ENCODE measurements around the gene RGPD3. TPM values are rescaled to one million over a fixed set of nuclear protein-coding genes. Genes with fewer than 3 reads are reported as not detected.

The RGPD3 gene
- polyA plus RNA-seq, 1 donor from 2014 or later, result 0.74 TPM

DNA sequence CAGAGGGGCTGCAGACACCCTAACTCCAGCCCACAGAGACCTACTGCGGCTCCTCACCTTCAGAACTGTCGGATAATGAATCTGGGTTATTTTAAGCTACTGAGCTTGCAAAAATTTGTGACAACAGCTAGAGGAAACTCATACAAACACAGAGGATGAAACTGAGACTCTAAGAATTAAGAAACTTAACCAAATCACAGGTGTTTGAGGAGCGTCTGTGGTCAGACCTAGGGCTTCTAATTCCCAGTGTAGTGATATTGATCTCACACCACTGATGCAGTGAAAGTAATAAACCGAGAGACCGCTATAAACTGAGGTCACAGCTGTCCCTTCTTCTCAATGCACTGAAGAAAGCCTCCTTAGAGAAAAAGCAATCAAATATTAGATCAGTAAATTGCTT, 110.1 kb downstream of the RGPD3 start:
- no peak overlapping the region for H2AFZ ChIP-seq (ENCODE audit: low read depth, low read length)
- H3K9ac ChIP-seq (ENCODE audit: low read length), result no peak overlapping the region
- no peaks in the 10 kb centered on the region for H4K20me1 ChIP-seq (ENCODE audit: insufficient read depth)
- H3K27ac ChIP-seq (ENCODE audit: low read length), result no peak overlapping the region
- no peaks in the 10 kb centered on the region for H3K36me3 ChIP-seq (ENCODE audit: insufficient read depth, low read length)
- H3K79me2 ChIP-seq (replicated peaks; ENCODE audit: insufficient read depth, low read length), result no peaks in the 10 kb centered on the region
- H3K4me3 ChIP-seq (ENCODE audit: low read length), result no peak overlapping the region
- no peaks in the 10 kb centered on the region for H3F3A ChIP-seq (ENCODE audit: insufficient read depth, low read length, poor library complexity, severe bottlenecking)
- H3K27me3 ChIP-seq (ENCODE audit: insufficient read depth, low read depth, low read length), result no peaks in the 10 kb centered on the region
- no peaks in the 10 kb centered on the region for H3K9me3 ChIP-seq (ENCODE audit: low read length)
- H3K4me2 ChIP-seq (ENCODE audit: low read length), result no peak overlapping the region
- no peaks in the 10 kb centered on the region for H3K9me2 ChIP-seq (ENCODE audit: insufficient read depth, low read length)
- TF ChIP-seq RAD21 (conservative IDR thresholded peaks at IDR 0.05), result no peak
- TF ChIP-seq TAF1 (IDR thresholded peaks at IDR 0.05; ENCODE audit: low read depth), result no peak
- no peak for TF ChIP-seq POLR2AphosphoS5 (IDR thresholded peaks at IDR 0.05)
- TF ChIP-seq CTCF (IDR thresholded peaks at IDR 0.05; ENCODE audit: poor library complexity, severe bottlenecking), result no peak
- no peak for TF ChIP-seq EP300 (conservative IDR thresholded peaks at IDR 0.05; ENCODE audit: poor library complexity, severe bottlenecking)
- no peak for TF ChIP-seq MXI1 (conservative IDR thresholded peaks at IDR 0.05; ENCODE audit: poor library complexity, severe bottlenecking)
- TF ChIP-seq EZH2 (IDR thresholded peaks at IDR 0.05; ENCODE audit: borderline replicate concordance, insufficient read depth, low read length, poor library complexity, severe bottlenecking), result no peak
- TF ChIP-seq SMC3 (conservative IDR thresholded peaks at IDR 0.05; ENCODE audit: poor library complexity), result no peak
- TF ChIP-seq, protein P1, sequence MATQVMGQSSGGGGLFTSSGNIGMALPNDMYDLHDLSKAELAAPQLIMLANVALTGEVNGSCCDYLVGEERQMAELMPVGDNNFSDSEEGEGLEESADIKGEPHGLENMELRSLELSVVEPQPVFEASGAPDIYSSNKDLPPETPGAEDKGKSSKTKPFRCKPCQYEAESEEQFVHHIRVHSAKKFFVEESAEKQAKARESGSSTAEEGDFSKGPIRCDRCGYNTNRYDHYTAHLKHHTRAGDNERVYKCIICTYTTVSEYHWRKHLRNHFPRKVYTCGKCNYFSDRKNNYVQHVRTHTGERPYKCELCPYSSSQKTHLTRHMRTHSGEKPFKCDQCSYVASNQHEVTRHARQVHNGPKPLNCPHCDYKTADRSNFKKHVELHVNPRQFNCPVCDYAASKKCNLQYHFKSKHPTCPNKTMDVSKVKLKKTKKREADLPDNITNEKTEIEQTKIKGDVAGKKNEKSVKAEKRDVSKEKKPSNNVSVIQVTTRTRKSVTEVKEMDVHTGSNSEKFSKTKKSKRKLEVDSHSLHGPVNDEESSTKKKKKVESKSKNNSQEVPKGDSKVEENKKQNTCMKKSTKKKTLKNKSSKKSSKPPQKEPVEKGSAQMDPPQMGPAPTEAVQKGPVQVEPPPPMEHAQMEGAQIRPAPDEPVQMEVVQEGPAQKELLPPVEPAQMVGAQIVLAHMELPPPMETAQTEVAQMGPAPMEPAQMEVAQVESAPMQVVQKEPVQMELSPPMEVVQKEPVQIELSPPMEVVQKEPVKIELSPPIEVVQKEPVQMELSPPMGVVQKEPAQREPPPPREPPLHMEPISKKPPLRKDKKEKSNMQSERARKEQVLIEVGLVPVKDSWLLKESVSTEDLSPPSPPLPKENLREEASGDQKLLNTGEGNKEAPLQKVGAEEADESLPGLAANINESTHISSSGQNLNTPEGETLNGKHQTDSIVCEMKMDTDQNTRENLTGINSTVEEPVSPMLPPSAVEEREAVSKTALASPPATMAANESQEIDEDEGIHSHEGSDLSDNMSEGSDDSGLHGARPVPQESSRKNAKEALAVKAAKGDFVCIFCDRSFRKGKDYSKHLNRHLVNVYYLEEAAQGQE (IDR thresholded peaks at IDR 0.05; ENCODE audit: borderline replicate concordance), result no peak

- Histone ChIP-seq H2AFZ (ENCODE audit: low read depth, low read length) (no peak overlapping the region), H3K9me3 (ENCODE audit: low read length) (no peaks in the 10 kb centered on the region), H3K4me2 (ENCODE audit: low read length) (no peak overlapping the region), H3K27ac (ENCODE audit: low read length) (no peak overlapping the region), H3K79me2 (replicated peaks; ENCODE audit: insufficient read depth, low read length) (no peaks in the 10 kb centered on the region), H3K9me2 (ENCODE audit: insufficient read depth, low read length) (no peaks in the 10 kb centered on the region), H4K20me1 (ENCODE audit: insufficient read depth) (no peaks in the 10 kb centered on the region), H3K9ac (ENCODE audit: low read length) (no peak overlapping the region), H3K27me3 (ENCODE audit: insufficient read depth, low read depth, low read length) (no peaks in the 10 kb centered on the region), H3F3A (ENCODE audit: insufficient read depth, low read length, poor library complexity, severe bottlenecking) (no peaks in the 10 kb centered on the region), H3K36me3 (ENCODE audit: insufficient read depth, low read length) (no peaks in the 10 kb centered on the region), H3K4me3 (ENCODE audit: low read length) (no peak overlapping the region)
- TF ChIP-seq EZH2 (IDR thresholded peaks at IDR 0.05; ENCODE audit: borderline replicate concordance, insufficient read depth, low read length, poor library complexity, severe bottlenecking), result no peak
These were observed 111.9 kb downstream of the RGPD3 start for GRCh38 chr2:106356291-106356690.

GRCh38 chr2:106353676-106354075, 114.5 kb downstream of the RGPD3 start:
- H3K9me3 ChIP-seq (ENCODE audit: low read length), result no peaks in the 10 kb centered on the region
- no peak overlapping the region for H3K4me3 ChIP-seq (ENCODE audit: low read length)
- no peaks in the 10 kb centered on the region for H3K27me3 ChIP-seq (ENCODE audit: insufficient read depth, low read depth, low read length)
- H4K20me1 ChIP-seq (ENCODE audit: insufficient read depth), result no peaks in the 10 kb centered on the region
- no peaks in the 10 kb centered on the region for H3K9me2 ChIP-seq (ENCODE audit: insufficient read depth, low read length)
- no peak overlapping the region for H3K4me2 ChIP-seq (ENCODE audit: low read length)
- TF ChIP-seq CTCF (IDR thresholded peaks at IDR 0.05; ENCODE audit: poor library complexity, severe bottlenecking) (no peak), RAD21 (conservative IDR thresholded peaks at IDR 0.05) (no peak), EZH2 (IDR thresholded peaks at IDR 0.05; ENCODE audit: borderline replicate concordance, insufficient read depth, low read length, poor library complexity, severe bottlenecking) (no peak), TAF1 (IDR thresholded peaks at IDR 0.05; ENCODE audit: low read depth) (no peak), SMC3 (conservative IDR thresholded peaks at IDR 0.05; ENCODE audit: poor library complexity) (no peak), POLR2AphosphoS5 (IDR thresholded peaks at IDR 0.05) (no peak), MXI1 (conservative IDR thresholded peaks at IDR 0.05; ENCODE audit: poor library complexity, severe bottlenecking) (no peak), EP300 (conservative IDR thresholded peaks at IDR 0.05; ENCODE audit: poor library complexity, severe bottlenecking) (no peak)
- TF ChIP-seq, protein P1 (IDR thresholded peaks at IDR 0.05; ENCODE audit: borderline replicate concordance), result no peak
- H2AFZ ChIP-seq (ENCODE audit: low read depth, low read length), result no peak overlapping the region
- H3K36me3 ChIP-seq (ENCODE audit: insufficient read depth, low read length), result no peaks in the 10 kb centered on the region
- no peaks in the 10 kb centered on the region for H3F3A ChIP-seq (ENCODE audit: insufficient read depth, low read length, poor library complexity, severe bottlenecking)
- no peak overlapping the region for H3K9ac ChIP-seq (ENCODE audit: low read length)
- H3K79me2 ChIP-seq (replicated peaks; ENCODE audit: insufficient read depth, low read length), result no peaks in the 10 kb centered on the region
- H3K27ac ChIP-seq (ENCODE audit: low read length), result no peak overlapping the region
